ENCODE results near the gene INKA2.
"Not testable (repeated sequence)": the region's sequence is repeated elsewhere in the genome, so short reads cannot be mapped to it uniquely, and the experiment has no call there.

Gene INKA2

GRCh38 chr1:111749628-111750027 is 10.4 kb upstream of the INKA2 start:
- no peak for DNase-seq

DNA sequence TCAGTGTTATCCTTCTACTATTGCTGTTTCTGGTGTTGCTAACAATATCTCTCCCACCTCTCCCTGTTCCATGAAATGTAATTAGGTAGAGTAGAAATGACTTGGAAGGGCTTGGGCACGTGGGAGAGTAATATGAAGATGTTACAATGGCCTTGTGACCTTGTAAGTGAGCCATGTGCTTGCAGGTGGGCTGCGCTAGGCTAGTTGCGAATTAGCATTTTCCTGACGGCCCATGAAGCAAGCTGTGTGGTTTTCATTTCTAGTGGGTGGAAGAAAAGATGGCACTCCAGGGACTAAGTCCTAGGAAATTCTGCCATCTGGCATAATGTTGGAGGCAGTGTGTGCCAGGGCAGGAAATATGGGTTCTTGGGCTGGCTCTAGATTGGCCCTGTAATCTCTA is 8.8 kb upstream of the INKA2 start:
- no peak for DNase-seq

GRCh38 chr1:111747282-111747734 is 8.1 kb upstream of the INKA2 start:
- DNase-seq, result peak; percentile 73

- no peak for DNase-seq
Measured at GRCh38 chr1:111746614-111746999, 7.4 kb upstream of the INKA2 start.

GRCh38 chr1:111745675-111746613 is 6.7 kb upstream of the INKA2 start:
- no peak for DNase-seq

GRCh38 chr1:111743679-111744101 is 4.5 kb upstream of the INKA2 start:
- no peak for DNase-seq

GRCh38 chr1:111742938-111743549 is 3.8 kb upstream of the INKA2 start:
- no peak for DNase-seq

- not testable (repeated sequence) for DNase-seq
Measured at GRCh38 chr1:111742292-111742691, 3.1 kb upstream of the INKA2 start.

DNA sequence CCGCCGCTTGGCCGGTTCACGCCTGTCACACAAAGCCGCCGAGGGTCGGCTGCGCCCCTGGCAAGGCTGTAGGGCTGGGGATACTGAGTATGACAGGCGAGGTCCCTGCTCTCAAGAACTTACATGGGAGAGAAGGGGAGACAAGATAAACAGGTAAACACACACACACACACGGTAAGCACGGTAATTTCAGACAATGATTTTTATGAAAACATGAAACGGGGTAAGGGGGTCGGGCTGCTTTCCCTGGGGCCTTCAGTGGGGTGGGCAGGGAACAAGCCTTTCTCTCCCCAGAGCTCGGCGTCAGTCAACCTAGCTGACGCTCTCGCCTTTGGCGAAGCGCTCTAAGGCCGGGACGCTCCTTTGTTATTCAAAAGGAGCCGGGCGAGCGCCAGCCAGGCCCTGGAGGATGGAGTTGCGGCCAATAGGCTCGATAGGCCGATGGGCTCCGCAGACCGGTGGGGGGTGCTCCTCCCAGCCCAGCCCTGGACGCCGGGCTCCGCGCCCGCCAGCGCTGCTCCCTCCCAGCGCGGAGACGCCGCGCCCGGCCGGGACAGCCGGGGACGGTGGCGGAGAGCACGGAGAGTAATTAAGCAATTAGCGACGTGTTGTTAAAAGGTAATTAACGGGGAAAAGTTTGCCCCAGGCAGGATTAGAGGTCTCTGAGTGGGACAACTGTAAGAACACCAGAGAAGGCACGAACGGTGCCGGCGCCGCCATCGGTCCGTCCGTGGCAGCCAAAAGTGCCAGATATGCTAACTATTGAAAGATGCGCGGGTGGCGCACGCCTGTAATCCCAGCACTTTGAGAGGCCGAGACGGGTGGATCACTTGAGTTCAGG is 950 bp upstream of the INKA2 start:
- no peak for DNase-seq

GRCh38 chr1:111738436-111739193 is 580 bp downstream of the INKA2 start:
- no peak for DNase-seq

DNA sequence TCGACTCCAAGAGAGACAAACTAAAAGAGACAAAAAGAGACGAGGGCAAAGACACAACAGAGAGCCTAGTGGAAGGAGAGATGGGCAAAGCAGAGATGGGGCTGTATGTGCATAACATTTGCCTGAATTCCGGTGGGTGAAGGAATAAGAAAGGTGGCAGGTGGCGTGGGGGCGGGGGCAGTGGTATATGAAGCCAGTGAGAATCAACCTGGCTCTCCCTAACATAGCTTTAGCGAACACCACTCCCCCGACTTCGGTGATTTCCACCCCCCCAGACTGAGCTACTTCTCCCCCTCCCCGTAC is 1.1 kb downstream of the INKA2 start:
- no peak for DNase-seq

- no peak for DNase-seq
Measured at GRCh38 chr1:111737216-111738132, 1.7 kb downstream of the INKA2 start.

GRCh38 chr1:111736548-111737215 is 2.5 kb downstream of the INKA2 start:
- DNase-seq, result no peak

- DNase-seq, result no peak
Measured at GRCh38 chr1:111735858-111736544, 3.2 kb downstream of the INKA2 start.

- no peak for DNase-seq
Measured at GRCh38 chr1:111735321-111735720, 3.9 kb downstream of the INKA2 start.

DNA sequence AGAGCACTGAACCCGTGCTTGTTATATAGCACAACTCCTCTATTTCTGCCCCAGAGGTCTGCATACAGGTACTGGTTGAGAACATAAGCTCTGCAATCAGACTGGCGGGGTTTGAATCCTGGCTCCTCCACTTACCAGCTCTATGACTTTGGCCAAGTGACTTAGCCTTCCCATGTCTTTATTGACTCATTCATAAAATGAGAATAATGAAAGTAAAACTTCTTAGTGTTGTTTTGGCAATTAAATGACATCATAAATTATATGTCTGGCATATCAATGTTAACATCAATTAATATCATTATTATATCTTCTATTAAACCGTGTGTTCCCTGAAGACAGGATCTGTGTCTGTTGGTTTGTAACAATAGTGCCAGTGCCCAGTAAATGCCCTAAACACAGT is 4.3 kb downstream of the INKA2 start:
- DNase-seq, result no peak

- no peak for DNase-seq
Measured at GRCh38 chr1:111734426-111734825, 4.8 kb downstream of the INKA2 start.

GRCh38 chr1:111733992-111734341 is 5.2 kb downstream of the INKA2 start:
- DNase-seq, result peak; percentile 56

GRCh38 chr1:111733183-111733991 is 5.8 kb downstream of the INKA2 start:
- DNase-seq, result peak; percentile 97

- no peak for DNase-seq
Measured at GRCh38 chr1:111732718-111733117, 6.5 kb downstream of the INKA2 start.

All from MV-4-11 (cell line).